ENCODE data around the gene TIE1.

DNA sequence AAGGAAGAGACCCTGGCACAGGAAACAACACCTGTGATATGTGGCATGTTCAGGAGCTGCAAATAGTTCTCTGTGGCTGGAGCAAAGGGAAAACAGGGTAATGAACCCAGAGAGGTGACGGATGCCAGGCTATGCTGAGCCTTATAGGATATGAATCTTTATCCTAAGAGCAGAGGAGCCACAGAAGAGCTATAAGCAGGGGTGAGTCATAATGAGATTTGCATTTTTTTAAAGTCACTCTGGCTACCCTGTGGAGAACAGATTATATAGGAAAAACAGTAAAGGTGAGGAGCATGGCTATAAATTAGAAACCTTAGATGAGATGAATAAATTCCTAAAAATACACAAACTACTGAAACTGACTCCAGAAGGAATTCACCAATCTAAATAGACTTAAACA is 24.0 kb downstream of the TIE1 start:
- TF ChIP-seq, protein P1, sequence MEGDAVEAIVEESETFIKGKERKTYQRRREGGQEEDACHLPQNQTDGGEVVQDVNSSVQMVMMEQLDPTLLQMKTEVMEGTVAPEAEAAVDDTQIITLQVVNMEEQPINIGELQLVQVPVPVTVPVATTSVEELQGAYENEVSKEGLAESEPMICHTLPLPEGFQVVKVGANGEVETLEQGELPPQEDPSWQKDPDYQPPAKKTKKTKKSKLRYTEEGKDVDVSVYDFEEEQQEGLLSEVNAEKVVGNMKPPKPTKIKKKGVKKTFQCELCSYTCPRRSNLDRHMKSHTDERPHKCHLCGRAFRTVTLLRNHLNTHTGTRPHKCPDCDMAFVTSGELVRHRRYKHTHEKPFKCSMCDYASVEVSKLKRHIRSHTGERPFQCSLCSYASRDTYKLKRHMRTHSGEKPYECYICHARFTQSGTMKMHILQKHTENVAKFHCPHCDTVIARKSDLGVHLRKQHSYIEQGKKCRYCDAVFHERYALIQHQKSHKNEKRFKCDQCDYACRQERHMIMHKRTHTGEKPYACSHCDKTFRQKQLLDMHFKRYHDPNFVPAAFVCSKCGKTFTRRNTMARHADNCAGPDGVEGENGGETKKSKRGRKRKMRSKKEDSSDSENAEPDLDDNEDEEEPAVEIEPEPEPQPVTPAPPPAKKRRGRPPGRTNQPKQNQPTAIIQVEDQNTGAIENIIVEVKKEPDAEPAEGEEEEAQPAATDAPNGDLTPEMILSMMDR (IDR thresholded peaks at IDR 0.05): no peak
- no peak for TF ChIP-seq POLR2A (IDR thresholded peaks at IDR 0.05)

All from uterus (tissue), 2 donors.